GM12878 (cell line): Measurements from ENCODE around the gene LMNTD2. TPM values are rescaled to one million over a fixed set of nuclear protein-coding genes. Genes with fewer than 3 reads are reported as not detected.

ENCODE experiments used
- E2F4 ChIP-seq: IDR thresholded peaks from 2 replicates; pipeline ENCODE4 v1.6.1; 2012; ENCODE audit warnings: low read depth, low read length, improper control_type of control experiment
- HDGF ChIP-seq: fragments of 450-650 bp; IDR thresholded peaks from 2 replicates; pipeline ENCODE4 v1.6.1; 2016; ENCODE audit warnings: antibody characterized with exemption
- IKZF2 ChIP-seq, 2 experiments: fragments of 450-650 bp; IDR thresholded peaks; 2 replicates each; pipeline ENCODE4 v1.6.1; 2017; ENCODE audit warnings: mild to moderate bottlenecking in 2 of 2, moderate library complexity in 2 of 2
- NFXL1 ChIP-seq: fragments of 450-650 bp; IDR thresholded peaks from 2 replicates; pipeline ENCODE4 v1.6.1; 2017; ENCODE audit warnings: antibody characterized with exemption, mild to moderate bottlenecking, borderline replicate concordance
- PAX5 ChIP-seq: IDR thresholded peaks from 2 replicates; pipeline ENCODE4 v1.6.1; 2011; ENCODE audit warnings: low read depth, low read length, borderline replicate concordance
- PBX3 ChIP-seq: IDR thresholded peaks from 2 replicates; pipeline ENCODE4 v1.6.1; 2011; ENCODE audit warnings: mild to moderate bottlenecking, low read depth, low read length, moderate library complexity; ENCODE audit not compliant: insufficient replicate concordance
- POLR2A ChIP-seq: IDR thresholded peaks from 2 replicates; pipeline ENCODE4 v1.6.1; 2011; ENCODE audit warnings: low read depth, mild to moderate bottlenecking, low read length
- SMAD1 ChIP-seq: fragments of 450-650 bp; IDR thresholded peaks from 2 replicates; pipeline ENCODE4 v1.6.1; 2018; ENCODE audit warnings: mild to moderate bottlenecking, low read depth; ENCODE audit not compliant: partially characterized antibody
- SP1 ChIP-seq: IDR thresholded peaks from one replicate; pipeline ENCODE4 v1.6.1; 2011; ENCODE audit warnings: low read depth, low read length
- SREBF2 ChIP-seq: IDR thresholded peaks from 2 replicates; pipeline ENCODE4 v1.6.1; 2012; ENCODE audit warnings: mild to moderate bottlenecking, low read length
- SUPT20H ChIP-seq: IDR thresholded peaks from 2 replicates; pipeline ENCODE4 v1.6.1; 2011; ENCODE audit warnings: low read depth, mild to moderate bottlenecking, low read length, moderate library complexity, borderline replicate concordance; ENCODE audit not compliant: control insufficient read depth
- TCF3 ChIP-seq: IDR thresholded peaks from 2 replicates; pipeline ENCODE4 v1.6.1; 2012; ENCODE audit warnings: low read depth, mild to moderate bottlenecking, low read length, borderline replicate concordance; ENCODE audit not compliant: insufficient read depth
- ZNF24 ChIP-seq: fragments of 450-650 bp; IDR thresholded peaks from 2 replicates; pipeline ENCODE4 v1.6.1; 2017; ENCODE audit warnings: antibody characterized with exemption, mild to moderate bottlenecking
- polyA plus RNA-seq, 11 experiments: library from polyadenylated mRNA; depleted of rRNA in 4 of 11; unstranded in 6 of 11; stranded (reverse) in 5 of 11; fragments of >200 nt; fragmentation: Nextera tagmentation in 4 of 11; fragmentation: Illumina TruSeq in 1 of 11; extraction: Ambion mirVana in 4 of 11; extraction: Trizol in 1 of 11; gene quantifications; 1 replicate in 1 of 11; 2 replicates in 10 of 11; pipeline versions ENCODE4 v1.2.1 to v1.2.3, GENCODE V29; 2011 to 2016; ENCODE audit warnings: inconsistent platforms in 2 of 11, missing spikeins in 2 of 11, low read depth in 1 of 11
- total RNA-seq, 4 experiments: library from RNA; depleted of rRNA in 3 of 4; stranded (reverse); fragments of >200 nt in 3 of 4; fragmentation: Illumina TruSeq in 1 of 4; extraction: Trizol in 1 of 4; gene quantifications; 2 replicates each; pipeline versions ENCODE4 v1.2.1 to v1.2.3, GENCODE V29; 2013 to 2021
- TF ChIP-seq, protein P1 (sequence below): fragments of 450-650 bp; IDR thresholded peaks from 2 replicates; pipeline ENCODE4 v1.6.1; 2014; ENCODE audit warnings: mild to moderate bottlenecking
- TF ChIP-seq, protein P2 (sequence below): fragments of 450-650 bp; IDR thresholded peaks from 2 replicates; pipeline ENCODE4 v1.6.1; 2016; ENCODE audit warnings: mild to moderate bottlenecking, moderate library complexity, borderline replicate concordance
- TF ChIP-seq, protein P3 (sequence below), 3 experiments: IDR thresholded peaks in 2 of 3; conservative IDR thresholded peaks in 1 of 3; 2 replicates each; pipeline ENCODE4 v1.5.1; 2011; ENCODE audit warnings: low read depth in 3 of 3, low read length in 3 of 3, mild to moderate bottlenecking in 3 of 3, control low read depth in 2 of 3, moderate library complexity in 2 of 3, inconsistent platforms in 1 of 3, mixed read lengths in 1 of 3; ENCODE audit not compliant: control insufficient read depth in 2 of 3, insufficient read depth in 1 of 3; ENCODE audit errors: extremely low read depth in 1 of 3
- TF ChIP-seq, protein P4 (sequence below): IDR thresholded peaks from 2 replicates; pipeline ENCODE4 v1.6.1; 2011; ENCODE audit warnings: borderline replicate concordance, low read depth, mild to moderate bottlenecking, moderate library complexity, low read length; ENCODE audit not compliant: insufficient read depth, poor library complexity, severe bottlenecking

Gene LMNTD2
- total and polyA plus RNA-seq, 10 of the 15 experiments (the other 5 are each of a cell fraction or from before 2014, with no cell fraction given), result 0.22 to 4.1 (median 1.3) TPM; not detected in 2

DNA sequence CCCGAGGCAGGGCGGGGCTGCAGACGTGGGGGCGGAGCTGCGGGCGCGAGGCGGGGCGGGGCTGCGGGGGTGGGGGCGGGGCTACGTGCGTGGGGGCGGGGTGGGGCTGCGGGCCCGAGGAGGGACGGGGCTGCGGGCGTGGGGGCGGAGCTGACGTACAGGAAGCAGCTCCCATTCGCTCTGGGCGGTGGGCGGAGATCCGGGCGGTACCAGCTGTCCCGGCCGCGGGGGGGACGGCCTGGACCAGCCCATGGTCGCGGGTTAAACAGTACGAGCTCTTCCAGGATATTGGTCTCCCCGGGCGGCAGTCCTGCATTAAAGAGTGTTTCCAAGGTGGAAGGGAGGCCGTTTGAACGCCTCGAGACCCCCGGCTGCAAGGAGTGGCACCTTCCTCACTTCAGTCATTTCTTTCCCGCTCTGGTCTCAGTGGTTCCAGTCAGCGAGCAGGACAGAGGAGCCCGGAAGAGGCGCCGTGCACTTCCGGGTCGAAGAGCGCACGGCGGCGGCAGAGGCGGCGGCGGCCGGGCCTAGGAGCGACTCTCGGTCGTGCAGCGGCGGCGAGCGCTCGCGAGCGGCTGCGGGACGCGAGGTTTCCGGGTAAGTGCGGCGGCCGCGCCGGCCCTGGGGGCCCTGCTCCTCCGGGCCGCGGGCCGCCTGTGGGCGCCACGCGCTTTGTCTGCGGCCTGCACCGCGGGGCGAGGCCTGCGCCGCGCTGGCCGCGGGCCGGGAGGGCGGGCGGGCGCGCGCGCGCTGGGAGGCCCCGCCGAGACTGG is 15.6 kb upstream of the LMNTD2 start, which contains the start of gene PHRF1 (continued):
- TF ChIP-seq NFXL1, result no peak
- peak; percentile 50; the same call in 1 of the 2 replicates for TF ChIP-seq SREBF2
- TF ChIP-seq SP1, result peak; percentile 84
- TF ChIP-seq POLR2A, result peak; percentile 89
- TF ChIP-seq, protein P1, sequence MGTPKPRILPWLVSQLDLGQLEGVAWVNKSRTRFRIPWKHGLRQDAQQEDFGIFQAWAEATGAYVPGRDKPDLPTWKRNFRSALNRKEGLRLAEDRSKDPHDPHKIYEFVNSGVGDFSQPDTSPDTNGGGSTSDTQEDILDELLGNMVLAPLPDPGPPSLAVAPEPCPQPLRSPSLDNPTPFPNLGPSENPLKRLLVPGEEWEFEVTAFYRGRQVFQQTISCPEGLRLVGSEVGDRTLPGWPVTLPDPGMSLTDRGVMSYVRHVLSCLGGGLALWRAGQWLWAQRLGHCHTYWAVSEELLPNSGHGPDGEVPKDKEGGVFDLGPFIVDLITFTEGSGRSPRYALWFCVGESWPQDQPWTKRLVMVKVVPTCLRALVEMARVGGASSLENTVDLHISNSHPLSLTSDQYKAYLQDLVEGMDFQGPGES, result peak; percentile 70
- TF ChIP-seq SMAD1, result peak; percentile 44
- no peak for TF ChIP-seq TCF3
- no peak for TF ChIP-seq SUPT20H
- peak; percentile 75; the same call in 1 of the 2 replicates for TF ChIP-seq HDGF
- TF ChIP-seq PBX3, result no peak
- TF ChIP-seq, protein P2, sequence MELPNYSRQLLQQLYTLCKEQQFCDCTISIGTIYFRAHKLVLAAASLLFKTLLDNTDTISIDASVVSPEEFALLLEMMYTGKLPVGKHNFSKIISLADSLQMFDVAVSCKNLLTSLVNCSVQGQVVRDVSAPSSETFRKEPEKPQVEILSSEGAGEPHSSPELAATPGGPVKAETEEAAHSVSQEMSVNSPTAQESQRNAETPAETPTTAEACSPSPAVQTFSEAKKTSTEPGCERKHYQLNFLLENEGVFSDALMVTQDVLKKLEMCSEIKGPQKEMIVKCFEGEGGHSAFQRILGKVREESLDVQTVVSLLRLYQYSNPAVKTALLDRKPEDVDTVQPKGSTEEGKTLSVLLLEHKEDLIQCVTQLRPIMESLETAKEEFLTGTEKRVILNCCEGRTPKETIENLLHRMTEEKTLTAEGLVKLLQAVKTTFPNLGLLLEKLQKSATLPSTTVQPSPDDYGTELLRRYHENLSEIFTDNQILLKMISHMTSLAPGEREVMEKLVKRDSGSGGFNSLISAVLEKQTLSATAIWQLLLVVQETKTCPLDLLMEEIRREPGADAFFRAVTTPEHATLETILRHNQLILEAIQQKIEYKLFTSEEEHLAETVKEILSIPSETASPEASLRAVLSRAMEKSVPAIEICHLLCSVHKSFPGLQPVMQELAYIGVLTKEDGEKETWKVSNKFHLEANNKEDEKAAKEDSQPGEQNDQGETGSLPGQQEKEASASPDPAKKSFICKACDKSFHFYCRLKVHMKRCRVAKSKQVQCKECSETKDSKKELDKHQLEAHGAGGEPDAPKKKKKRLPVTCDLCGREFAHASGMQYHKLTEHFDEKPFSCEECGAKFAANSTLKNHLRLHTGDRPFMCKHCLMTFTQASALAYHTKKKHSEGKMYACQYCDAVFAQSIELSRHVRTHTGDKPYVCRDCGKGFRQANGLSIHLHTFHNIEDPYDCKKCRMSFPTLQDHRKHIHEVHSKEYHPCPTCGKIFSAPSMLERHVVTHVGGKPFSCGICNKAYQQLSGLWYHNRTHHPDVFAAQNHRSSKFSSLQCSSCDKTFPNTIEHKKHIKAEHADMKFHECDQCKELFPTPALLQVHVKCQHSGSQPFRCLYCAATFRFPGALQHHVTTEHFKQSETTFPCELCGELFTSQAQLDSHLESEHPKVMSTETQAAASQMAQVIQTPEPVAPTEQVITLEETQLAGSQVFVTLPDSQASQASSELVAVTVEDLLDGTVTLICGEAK, result peak; percentile 96
- peak; percentile 95 for TF ChIP-seq PAX5
- TF ChIP-seq, protein P3, sequence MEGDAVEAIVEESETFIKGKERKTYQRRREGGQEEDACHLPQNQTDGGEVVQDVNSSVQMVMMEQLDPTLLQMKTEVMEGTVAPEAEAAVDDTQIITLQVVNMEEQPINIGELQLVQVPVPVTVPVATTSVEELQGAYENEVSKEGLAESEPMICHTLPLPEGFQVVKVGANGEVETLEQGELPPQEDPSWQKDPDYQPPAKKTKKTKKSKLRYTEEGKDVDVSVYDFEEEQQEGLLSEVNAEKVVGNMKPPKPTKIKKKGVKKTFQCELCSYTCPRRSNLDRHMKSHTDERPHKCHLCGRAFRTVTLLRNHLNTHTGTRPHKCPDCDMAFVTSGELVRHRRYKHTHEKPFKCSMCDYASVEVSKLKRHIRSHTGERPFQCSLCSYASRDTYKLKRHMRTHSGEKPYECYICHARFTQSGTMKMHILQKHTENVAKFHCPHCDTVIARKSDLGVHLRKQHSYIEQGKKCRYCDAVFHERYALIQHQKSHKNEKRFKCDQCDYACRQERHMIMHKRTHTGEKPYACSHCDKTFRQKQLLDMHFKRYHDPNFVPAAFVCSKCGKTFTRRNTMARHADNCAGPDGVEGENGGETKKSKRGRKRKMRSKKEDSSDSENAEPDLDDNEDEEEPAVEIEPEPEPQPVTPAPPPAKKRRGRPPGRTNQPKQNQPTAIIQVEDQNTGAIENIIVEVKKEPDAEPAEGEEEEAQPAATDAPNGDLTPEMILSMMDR (IDR thresholded peaks at IDR 0.05 in 2 of 3, conservative IDR thresholded peaks at IDR 0.05 in 1 of 3; ENCODE audit: control insufficient read depth in 2 of 3, extremely low read depth in 1 of 3, insufficient read depth in 1 of 3, low read depth in 3 of 3, low read length in 3 of 3), result no peak
- TF ChIP-seq ZNF24, result peak; percentile 69
- TF ChIP-seq E2F4, result peak; percentile 84
- TF ChIP-seq IKZF2 (IDR thresholded peaks at IDR 0.05), result no peak
- TF ChIP-seq, protein P4, sequence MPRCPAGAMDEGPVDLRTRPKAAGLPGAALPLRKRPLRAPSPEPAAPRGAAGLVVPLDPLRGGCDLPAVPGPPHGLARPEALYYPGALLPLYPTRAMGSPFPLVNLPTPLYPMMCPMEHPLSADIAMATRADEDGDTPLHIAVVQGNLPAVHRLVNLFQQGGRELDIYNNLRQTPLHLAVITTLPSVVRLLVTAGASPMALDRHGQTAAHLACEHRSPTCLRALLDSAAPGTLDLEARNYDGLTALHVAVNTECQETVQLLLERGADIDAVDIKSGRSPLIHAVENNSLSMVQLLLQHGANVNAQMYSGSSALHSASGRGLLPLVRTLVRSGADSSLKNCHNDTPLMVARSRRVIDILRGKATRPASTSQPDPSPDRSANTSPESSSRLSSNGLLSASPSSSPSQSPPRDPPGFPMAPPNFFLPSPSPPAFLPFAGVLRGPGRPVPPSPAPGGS, result no peak
